Brain microvascular endothelial cell (primary cell): Measurements from ENCODE around the gene OR2L13.
"Not testable (repeated sequence)": the region's sequence is repeated elsewhere in the genome, so short reads cannot be mapped to it uniquely, and the experiment has no call there.

ENCODE experiments used
- DNase-seq: peaks from one replicate; pipeline ENCODE4 v3.0.0-alpha.2; 2020
- H3K27ac ChIP-seq: fragments of 250-450 bp; sonication (Bioruptor Pico); 2 replicates; pipeline ENCODE4 v1.5.1; 2020; ENCODE audit warnings: mild to moderate bottlenecking, moderate library complexity
- H3K27me3 ChIP-seq: fragments of 250-450 bp; sonication (Bioruptor Pico); replicated peaks from 2 replicates; pipeline ENCODE4 v1.5.1; 2020; ENCODE audit warnings: mild to moderate bottlenecking
- H3K36me3 ChIP-seq: fragments of 250-450 bp; sonication (Bioruptor Pico); replicated peaks from 2 replicates; pipeline ENCODE4 v1.5.1; 2020; ENCODE audit warnings: mild to moderate bottlenecking
- H3K4me3 ChIP-seq: 2 replicates; pipeline ENCODE4 v1.5.1; 2011; ENCODE audit warnings: low read depth, mild to moderate bottlenecking, control low read depth, low read length, moderate library complexity
- in situ Hi-C: cut with HindIII; loops from 2 replicates; pipeline ENCODE4 v1.10.0; 2017; ENCODE audit warnings: low sequenced_read_pairs, low pct_ligation_motif_present
- TF ChIP-seq, protein P1 (sequence below): IDR thresholded peaks from 2 replicates; pipeline ENCODE4 v1.5.1; 2011; ENCODE audit warnings: low read depth, mild to moderate bottlenecking, moderate library complexity, low read length, control low read depth, inconsistent platforms; ENCODE audit errors: missing control alignments

Gene OR2L13

GRCh38 chr1:248065071-248065470 lies 29.9 kb upstream of the OR2L13 start:
- no peaks in the 10 kb centered on the region for H3K27me3 ChIP-seq
- TF ChIP-seq, protein P1, sequence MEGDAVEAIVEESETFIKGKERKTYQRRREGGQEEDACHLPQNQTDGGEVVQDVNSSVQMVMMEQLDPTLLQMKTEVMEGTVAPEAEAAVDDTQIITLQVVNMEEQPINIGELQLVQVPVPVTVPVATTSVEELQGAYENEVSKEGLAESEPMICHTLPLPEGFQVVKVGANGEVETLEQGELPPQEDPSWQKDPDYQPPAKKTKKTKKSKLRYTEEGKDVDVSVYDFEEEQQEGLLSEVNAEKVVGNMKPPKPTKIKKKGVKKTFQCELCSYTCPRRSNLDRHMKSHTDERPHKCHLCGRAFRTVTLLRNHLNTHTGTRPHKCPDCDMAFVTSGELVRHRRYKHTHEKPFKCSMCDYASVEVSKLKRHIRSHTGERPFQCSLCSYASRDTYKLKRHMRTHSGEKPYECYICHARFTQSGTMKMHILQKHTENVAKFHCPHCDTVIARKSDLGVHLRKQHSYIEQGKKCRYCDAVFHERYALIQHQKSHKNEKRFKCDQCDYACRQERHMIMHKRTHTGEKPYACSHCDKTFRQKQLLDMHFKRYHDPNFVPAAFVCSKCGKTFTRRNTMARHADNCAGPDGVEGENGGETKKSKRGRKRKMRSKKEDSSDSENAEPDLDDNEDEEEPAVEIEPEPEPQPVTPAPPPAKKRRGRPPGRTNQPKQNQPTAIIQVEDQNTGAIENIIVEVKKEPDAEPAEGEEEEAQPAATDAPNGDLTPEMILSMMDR: no peak
- H3K4me3 ChIP-seq: no peak overlapping the region
- in situ Hi-C loops: no loop called here
- DNase-seq: no peak
- H3K27ac ChIP-seq: no peak overlapping the region
- no peaks in the 10 kb centered on the region for H3K36me3 ChIP-seq

DNA sequence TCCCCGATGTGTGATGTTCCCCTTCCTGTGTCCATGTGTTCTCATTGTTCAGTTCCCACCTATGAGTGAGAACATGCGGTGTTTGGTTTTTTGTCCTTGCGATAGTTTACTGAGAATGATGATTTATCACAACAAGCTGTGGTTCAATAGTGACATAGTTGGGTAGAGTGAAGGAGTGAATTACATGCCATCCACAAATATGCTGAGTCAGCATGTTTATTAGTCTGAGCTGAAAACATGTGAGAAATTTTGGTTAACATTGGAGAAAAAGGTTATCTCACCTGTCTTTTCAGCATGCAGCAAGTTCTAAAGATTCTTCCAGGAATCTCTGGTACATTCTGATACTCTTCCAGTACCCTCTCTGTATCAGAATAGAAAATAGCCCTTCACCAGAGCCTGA lies 29.4 kb upstream of the OR2L13 start:
- in situ Hi-C loops: no loop called here
- no peaks in the 10 kb centered on the region for H3K36me3 ChIP-seq
- no peak overlapping the region for H3K27ac ChIP-seq
- DNase-seq: no peak
- H3K27me3 ChIP-seq: no peaks in the 10 kb centered on the region
- TF ChIP-seq, protein P1: no peak
- no peak overlapping the region for H3K4me3 ChIP-seq

DNA sequence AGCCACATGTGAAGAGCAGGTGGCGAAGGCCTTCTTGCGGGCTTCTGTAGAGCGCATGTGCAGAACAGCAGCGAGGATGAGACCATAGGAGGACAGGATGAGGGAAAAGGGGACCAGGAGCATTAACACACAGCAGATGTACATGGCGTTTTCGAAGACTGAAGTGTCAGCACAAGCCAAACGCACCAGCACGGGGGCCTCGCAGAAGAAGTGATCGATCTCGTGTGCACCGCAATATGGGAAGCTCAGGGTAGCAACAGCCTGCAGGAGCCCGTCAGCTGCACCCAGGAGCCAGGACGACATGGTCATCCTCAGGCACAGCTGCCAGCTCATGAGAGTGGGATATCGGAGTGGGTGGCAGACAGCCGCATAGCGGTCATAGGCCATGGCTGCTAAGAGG lies 11.1 kb upstream of the OR2L13 start:
- H3K27ac ChIP-seq, H3K27me3 ChIP-seq, H3K4me3 ChIP-seq, in situ Hi-C loops, H3K36me3 ChIP-seq, DNase-seq: not testable (repeated sequence)

GRCh38 chr1:248098529-248098928 lies 3.5 kb downstream of the OR2L13 start:
- Histone ChIP-seq H3K4me3 (no peak overlapping the region), H3K27me3 (no peaks in the 10 kb centered on the region), H3K27ac (no peak overlapping the region), H3K36me3 (no peaks in the 10 kb centered on the region)
- TF ChIP-seq, protein P1: no peak
- in situ Hi-C loops: no loop called here
- DNase-seq: no peak

DNA sequence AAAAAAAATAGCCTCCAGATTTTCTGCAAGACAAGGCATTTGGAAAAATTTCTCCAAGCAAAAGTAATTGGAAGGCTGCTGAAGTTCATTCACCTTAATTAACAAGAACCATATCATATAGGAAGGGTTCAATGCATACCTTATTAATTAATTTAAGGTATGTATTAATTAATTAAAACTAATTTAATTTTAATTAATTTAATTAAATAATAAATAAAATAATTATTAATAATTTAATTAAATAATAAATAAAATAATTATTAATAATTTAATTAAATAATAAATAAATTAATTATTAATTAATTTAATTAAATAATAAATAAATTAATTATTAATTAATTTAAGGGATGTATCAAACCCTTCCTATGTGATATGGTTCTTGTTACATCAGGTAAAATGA lies 7.9 kb downstream of the OR2L13 start:
- no peaks in the 10 kb centered on the region for H3K27me3 ChIP-seq
- DNase-seq: no peak
- H3K36me3 ChIP-seq: no peaks in the 10 kb centered on the region
- no peak overlapping the region for H3K27ac ChIP-seq
- in situ Hi-C loops: no loop called here
- TF ChIP-seq, protein P1: no peak
- no peak overlapping the region for H3K4me3 ChIP-seq

DNA sequence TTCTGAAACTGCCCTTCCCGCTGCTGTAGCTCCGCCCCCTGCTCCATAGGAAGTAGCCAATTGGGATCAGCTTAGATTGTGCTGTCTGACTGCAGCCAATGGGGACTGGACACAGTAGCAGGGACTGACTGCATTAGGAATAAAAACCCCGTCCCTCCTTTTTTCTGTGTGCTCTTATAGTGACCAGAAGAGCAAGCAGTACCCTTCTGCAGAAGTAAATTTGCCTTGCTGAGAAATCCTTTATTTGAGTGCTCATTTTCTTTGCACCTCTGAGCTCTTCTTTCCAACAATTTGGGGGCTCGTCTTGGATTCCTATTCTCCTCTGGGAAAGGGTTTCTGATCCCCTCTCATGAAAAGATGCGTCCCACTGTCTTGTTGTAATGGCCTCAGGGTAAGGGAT lies 16.2 kb downstream of the OR2L13 start:
- TF ChIP-seq, protein P1: no peak
- in situ Hi-C loops: no loop called here
- Histone ChIP-seq H3K27ac (no peak overlapping the region), H3K36me3 (no peaks in the 10 kb centered on the region), H3K4me3 (no peak overlapping the region), H3K27me3 (no peaks in the 10 kb centered on the region)
- DNase-seq: no peak
